Stomach (tissue), 9 donors: Measurements from ENCODE around the gene DAGLB. TPM values are rescaled to one million over a fixed set of nuclear protein-coding genes. Genes with fewer than 3 reads are reported as not detected.
A peak's percentile ranks its signal among the peaks of the same experiment; 100 is the strongest.

Experiments used
- DNase-seq, 2 donors: peaks; one replicate each; pipeline versions ENCODE4 v3.0.0 to v3.0.0-alpha.2; 2013 to 2019
- H3K27ac ChIP-seq, 5 donors: fragments of 200-600 bp in 4 of 5; sonication (generic) in 4 of 5; one replicate each; pipeline ENCODE4 v1.5.1; 2013 to 2019; ENCODE audit warnings: mild to moderate bottlenecking in 1 of 5, moderate library complexity in 1 of 5
- H3K27me3 ChIP-seq, 3 donors: fragments of 200-600 bp; sonication (generic); one replicate each; pipeline ENCODE4 v1.5.1; 2017 to 2019; ENCODE audit warnings: mixed run types in 1 of 3
- H3K36me3 ChIP-seq, 4 donors: fragments of 200-600 bp; sonication (generic); 1 replicate in 3 of 4; 2 replicates in 1 of 4; pipeline ENCODE4 v1.5.1; 2016 to 2019
- H3K4me1 ChIP-seq, 4 donors: fragments of 200-600 bp; sonication (generic); one replicate each; pipeline ENCODE4 v1.5.1; 2016 to 2019
- H3K4me3 ChIP-seq, 4 donors: fragments of 200-600 bp; sonication (generic) in 3 of 4; one replicate each; pipeline ENCODE4 v1.5.1; 2016 to 2019; ENCODE audit warnings: mild to moderate bottlenecking in 1 of 4
- H3K9me3 ChIP-seq, 4 donors: fragments of 200-600 bp; sonication (generic); one replicate each; pipeline ENCODE4 v1.5.1; 2016 to 2019
- EP300 ChIP-seq: sonication (generic); formaldehyde crosslinking; IDR thresholded peaks from one replicate; pipeline ENCODE4 v1.6.1; 2017; ENCODE audit warnings: antibody characterized with exemption
- POLR2A ChIP-seq, 4 donors: fragments of 450-650 bp; IDR thresholded peaks; one replicate each; pipeline ENCODE4 v1.6.1; 2016; ENCODE audit warnings: antibody characterized with exemption in 4 of 4, control low read depth in 2 of 4, mild to moderate bottlenecking in 1 of 4, moderate library complexity in 1 of 4
- POLR2AphosphoS5 ChIP-seq, 3 donors: sonication (generic); formaldehyde crosslinking; IDR thresholded peaks; one replicate each; pipeline ENCODE4 v1.6.1; 2016; ENCODE audit warnings: antibody characterized with exemption in 3 of 3
- WGBS, 5 donors: extraction: QIAGEN DNeasy Blood & Tissue Kit in 3 of 5; methylation state at CpG; one replicate each; pipeline versions ENCODE4 v1.1.5 to v1.1.7; 2013 to 2018; 5-methylcytosine and 5-hydroxymethylcytosine counted together
- intact Hi-C: fragments of 100-400 bp; cut with DNase I; formaldehyde crosslinking; loops from one replicate; pipeline ENCODE4 v1.15.1; 2023; ENCODE audit warnings: low total_unique reads
- polyA plus RNA-seq, 3 donors: library from polyadenylated mRNA; stranded (reverse); fragments of 200-250 nt; gene quantifications; one replicate each; pipeline ENCODE4 v1.2.3, GENCODE V29; 2013
- total RNA-seq, 5 donors: library from RNA; depleted of rRNA; stranded (reverse); fragments of >200 nt; gene quantifications; one replicate each; pipeline versions ENCODE4 v1.1.0 to v1.2.3, GENCODE V29; 2014 to 2016
- TF ChIP-seq, protein P1 (sequence below), 7 experiments: fragments of 450-650 bp in 4 of 7; fragments of 200-600 bp in 3 of 7; sonication (generic) in 3 of 7; IDR thresholded peaks; one replicate each; pipeline ENCODE4 v1.5.1; 2016 to 2019; ENCODE audit warnings: antibody characterized with exemption in 7 of 7, control low read depth in 2 of 7, mild to moderate bottlenecking in 1 of 7
- donor health status: healthy with polysubstance abuse.
- donor health status: Bipolar disorder and iron deficiency.
- donor health status: healthy.

Gene DAGLB
- total and polyA plus RNA-seq, 8 donors: 4.7 to 23.7 (median 9.1) TPM

DNA sequence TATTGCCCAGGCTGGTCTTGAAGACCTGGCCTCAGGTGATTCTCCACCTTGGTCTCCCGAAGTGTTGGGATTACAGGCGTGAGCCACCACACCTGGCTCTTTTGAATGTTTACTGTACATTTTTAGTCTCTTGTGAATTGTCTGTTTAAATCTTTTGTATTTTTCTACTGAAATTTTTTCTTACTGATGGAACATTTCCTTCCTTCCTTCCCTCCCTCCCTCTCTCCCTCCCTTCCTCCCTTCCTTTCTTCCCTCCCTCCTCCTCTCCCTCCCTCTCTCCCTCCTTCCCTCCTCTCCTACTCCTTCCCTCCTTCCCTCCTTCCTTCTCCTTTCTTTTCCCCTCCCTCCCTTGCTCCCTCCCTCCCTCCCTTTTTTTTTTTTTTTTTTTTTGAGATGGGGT lies 58.0 kb downstream of the DAGLB start:
- Histone ChIP-seq H3K4me1 (peaks cover 47 to 100% (median 75%) of the 10 kb centered on the region in 4 donors), H3K4me3 (no peak overlapping the region), H3K27ac (peak overlapping the region in 3 of 5 donors; percentile 8 to 90 (median 83)), H3K27me3 (no peaks in the 10 kb centered on the region), H3K9me3 (no peaks in the 10 kb centered on the region), H3K36me3 (peaks cover 13 to 67% (median 60%) of the 10 kb centered on the region in 4 donors)
- 92 to 98% (median 93%) methylated on average over 2 of the region's 2 CpGs for WGBS, 5 donors
- TF ChIP-seq, protein P1, sequence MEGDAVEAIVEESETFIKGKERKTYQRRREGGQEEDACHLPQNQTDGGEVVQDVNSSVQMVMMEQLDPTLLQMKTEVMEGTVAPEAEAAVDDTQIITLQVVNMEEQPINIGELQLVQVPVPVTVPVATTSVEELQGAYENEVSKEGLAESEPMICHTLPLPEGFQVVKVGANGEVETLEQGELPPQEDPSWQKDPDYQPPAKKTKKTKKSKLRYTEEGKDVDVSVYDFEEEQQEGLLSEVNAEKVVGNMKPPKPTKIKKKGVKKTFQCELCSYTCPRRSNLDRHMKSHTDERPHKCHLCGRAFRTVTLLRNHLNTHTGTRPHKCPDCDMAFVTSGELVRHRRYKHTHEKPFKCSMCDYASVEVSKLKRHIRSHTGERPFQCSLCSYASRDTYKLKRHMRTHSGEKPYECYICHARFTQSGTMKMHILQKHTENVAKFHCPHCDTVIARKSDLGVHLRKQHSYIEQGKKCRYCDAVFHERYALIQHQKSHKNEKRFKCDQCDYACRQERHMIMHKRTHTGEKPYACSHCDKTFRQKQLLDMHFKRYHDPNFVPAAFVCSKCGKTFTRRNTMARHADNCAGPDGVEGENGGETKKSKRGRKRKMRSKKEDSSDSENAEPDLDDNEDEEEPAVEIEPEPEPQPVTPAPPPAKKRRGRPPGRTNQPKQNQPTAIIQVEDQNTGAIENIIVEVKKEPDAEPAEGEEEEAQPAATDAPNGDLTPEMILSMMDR (IDR thresholded peaks at IDR 0.05): no peak
- TF ChIP-seq POLR2A (IDR thresholded peaks at IDR 0.05): no peak
- no peak for TF ChIP-seq POLR2AphosphoS5 (IDR thresholded peaks at IDR 0.05)
- no peak for TF ChIP-seq EP300
- intact Hi-C loops: no loop called here
- DNase-seq: no peak

DNA sequence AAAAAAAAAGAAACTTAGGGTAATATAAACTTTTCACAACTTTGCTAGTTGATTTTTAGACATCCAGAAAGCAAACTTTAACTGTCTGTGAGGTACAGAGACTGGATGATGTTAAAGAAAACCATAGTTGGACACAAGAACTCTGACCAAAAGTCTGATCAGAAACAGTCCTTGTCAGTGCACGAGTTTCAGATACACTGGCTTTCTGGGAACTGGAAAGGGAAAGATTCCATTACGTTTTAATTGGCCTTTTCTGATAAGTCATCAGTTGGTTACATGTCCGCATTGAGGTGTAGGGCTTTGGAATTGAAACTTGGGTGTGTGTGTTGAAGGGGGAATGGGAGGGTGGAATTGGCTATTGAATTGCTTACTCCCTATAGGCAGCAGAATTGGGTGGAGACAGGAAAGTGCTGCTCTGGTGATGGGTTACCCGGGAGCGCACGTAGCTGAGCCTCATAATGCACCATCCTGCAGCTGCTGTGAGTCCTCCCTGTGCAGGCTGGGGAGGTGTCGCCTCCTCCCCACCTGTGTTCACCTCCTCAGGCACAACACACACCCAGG lies 59.9 kb downstream of the DAGLB start:
- peaks cover 13 to 54% (median 48%) of the 10 kb centered on the region in 4 donors for H3K36me3 ChIP-seq
- peaks cover 47 to 100% (median 75%) of the 10 kb centered on the region in 4 donors for H3K4me1 ChIP-seq
- DNase-seq: peak in 1 of 2 donors; percentile 37

DNA sequence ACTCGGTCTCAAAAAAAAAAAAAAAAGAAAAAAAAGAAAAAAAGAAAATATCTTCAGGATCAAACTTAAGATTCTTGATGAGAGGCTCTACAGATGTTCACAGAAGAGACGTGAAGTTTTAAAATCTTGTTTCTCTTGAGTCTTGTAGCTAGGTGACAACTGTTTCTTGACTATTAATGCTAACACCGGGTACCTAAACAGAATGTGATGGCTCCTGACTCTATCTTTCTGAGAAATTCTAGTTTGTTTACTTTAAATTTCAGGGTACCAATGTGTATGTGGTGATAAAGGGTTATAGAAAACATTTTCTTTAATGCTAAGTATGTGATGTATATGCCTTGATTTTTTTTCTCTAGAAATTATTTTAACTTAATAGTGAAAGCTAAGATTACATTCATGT lies 61.0 kb downstream of the DAGLB start:
- no peaks in the 10 kb centered on the region for H3K27me3 ChIP-seq
- no peak for DNase-seq
- intact Hi-C loops: no loop called here
- peak overlapping the region; percentile 75 to 92 (median 85) for H3K27ac ChIP-seq
- H3K4me3 ChIP-seq: no peak overlapping the region
- peaks cover 10 to 43% (median 38%) of the 10 kb centered on the region in 4 donors for H3K36me3 ChIP-seq
- WGBS, 5 donors: 86 to 92% (median 89%) methylated on average over 3 of the region's 3 CpGs
- H3K9me3 ChIP-seq: no peaks in the 10 kb centered on the region
- TF ChIP-seq EP300 (no peak), POLR2A (IDR thresholded peaks at IDR 0.05) (no peak), POLR2AphosphoS5 (IDR thresholded peaks at IDR 0.05) (no peak)
- TF ChIP-seq, protein P1 (IDR thresholded peaks at IDR 0.05): no peak
- H3K4me1 ChIP-seq: peaks cover 51 to 100% (median 79%) of the 10 kb centered on the region in 4 donors

More for the DNA sequence above, 59.9 kb downstream of the DAGLB start:
- intact Hi-C loops: no loop called here
- peak overlapping the region in 1 of 4 donors; percentile 1 for H3K4me3 ChIP-seq
- WGBS, 5 donors: 37 to 61% (median 55%) methylated on average over 7 of the region's 7 CpGs
- TF ChIP-seq POLR2AphosphoS5 (IDR thresholded peaks at IDR 0.05): peak in 2 of 3 donors; percentile 11 to 16
- TF ChIP-seq POLR2A (IDR thresholded peaks at IDR 0.05): no peak
- TF ChIP-seq EP300: no peak
- TF ChIP-seq, protein P1 (IDR thresholded peaks at IDR 0.05): no peak
- H3K9me3 ChIP-seq: no peaks in the 10 kb centered on the region
- H3K27me3 ChIP-seq: no peaks in the 10 kb centered on the region
- peak overlapping the region; percentile 66 to 90 (median 83) for H3K27ac ChIP-seq

DNA sequence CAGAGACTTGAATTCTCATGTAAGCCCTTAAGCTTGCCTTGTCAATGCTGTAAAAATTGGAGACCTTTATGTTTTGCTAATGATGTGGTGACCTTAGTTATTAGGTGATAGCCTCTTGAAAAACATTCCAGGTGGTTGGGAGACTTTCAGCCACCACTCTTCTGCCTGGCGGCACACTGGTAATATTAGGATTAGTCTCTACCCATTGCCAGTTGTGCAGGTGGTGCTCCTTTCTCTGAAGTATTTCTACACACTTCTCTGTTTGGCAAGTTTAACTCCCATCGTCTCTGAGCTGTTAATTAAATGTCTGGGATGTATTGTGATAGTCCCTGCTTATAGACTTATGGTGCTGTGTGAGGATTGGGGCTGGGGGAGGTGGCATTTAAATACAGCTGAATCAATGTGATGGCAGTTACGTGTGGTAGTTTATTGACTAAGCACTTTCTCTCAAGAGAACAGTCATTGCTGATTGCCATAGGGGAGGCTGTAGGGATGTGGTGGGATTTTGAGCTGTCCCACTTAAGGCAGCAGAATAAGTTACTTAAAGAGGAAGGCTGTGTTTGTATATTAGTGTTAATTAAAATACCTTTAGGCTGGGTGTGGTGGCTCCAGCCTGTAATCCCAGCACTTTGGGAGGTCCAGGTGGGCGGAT lies 61.7 kb downstream of the DAGLB start:
- no peak for TF ChIP-seq POLR2A (IDR thresholded peaks at IDR 0.05)
- TF ChIP-seq, protein P1 (IDR thresholded peaks at IDR 0.05): no peak
- no peak for TF ChIP-seq EP300
- TF ChIP-seq POLR2AphosphoS5 (IDR thresholded peaks at IDR 0.05): no peak

More for the DNA sequence above, 61.7 kb downstream of the DAGLB start:
- Histone ChIP-seq H3K27me3 (no peaks in the 10 kb centered on the region), H3K36me3 (peaks cover 10 to 38% (median 33%) of the 10 kb centered on the region in 4 donors), H3K4me3 (no peak overlapping the region), H3K4me1 (peaks cover 58 to 100% (median 82%) of the 10 kb centered on the region in 4 donors), H3K9me3 (no peaks in the 10 kb centered on the region), H3K27ac (peak overlapping the region; percentile 75 to 92 (median 85))
- peak in 1 of 2 donors; percentile 34 for DNase-seq
- 52 to 62% (median 59%) methylated on average over 4 of the region's 4 CpGs for WGBS, 5 donors
- intact Hi-C loops: no loop called here
